Measurements from ENCODE around the gene MYCN. TPM values are rescaled to one million over a fixed set of nuclear protein-coding genes. Genes with fewer than 3 reads are reported as not detected.

Gene MYCN
- polyA plus RNA-seq, 1 of the 3 experiments (the other 2 are of a cell fraction) = 0.03 TPM

DNA sequence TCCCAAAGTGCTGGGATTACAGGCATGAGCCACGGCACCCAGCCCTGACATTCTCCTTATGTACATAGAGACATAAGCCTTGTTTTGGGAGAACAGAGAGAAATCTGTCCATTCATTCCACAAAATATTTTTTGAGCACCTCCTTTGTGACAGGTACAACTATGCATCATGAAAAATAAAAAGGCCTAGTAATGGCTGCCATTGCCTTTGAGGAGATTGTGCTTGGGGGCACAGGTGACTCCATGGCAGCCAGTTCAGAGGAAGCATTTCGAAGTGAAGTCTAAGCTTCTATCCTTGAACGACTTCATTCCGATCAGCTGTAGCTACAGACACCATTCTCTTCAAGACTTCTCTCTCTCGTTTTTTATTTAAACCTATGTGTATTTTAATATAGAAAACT lies 10.5 kb upstream of the MYCN start:
- Histone ChIP-seq H3K9ac (no peak overlapping the region), H3K4me3 (ENCODE audit: low read depth in 2 of 2, low read length in 1 of 2) (no peak overlapping the region), H4K20me1 (ENCODE audit: insufficient read depth) (no peaks in the 10 kb centered on the region), H3K79me2 (ENCODE audit: insufficient read depth) (no peaks in the 10 kb centered on the region), H3F3A (replicated peaks; ENCODE audit: insufficient read depth) (no peaks in the 10 kb centered on the region), H3K9me3 (0 out of 2 replicates have a peak, but pooled peaks cover 4% of the 10 kb centered on the region), H3K27ac (ENCODE audit: low read depth in 2 of 2, low read length in 1 of 2) (no peak overlapping the region), H3K4me2 (no peak overlapping the region), H3K4me1 (ENCODE audit: control insufficient read depth in 1 of 2, insufficient read depth in 2 of 2, low read depth in 1 of 2, low read length in 1 of 2) (no peaks in the 10 kb centered on the region; a peak in 1 of 4 replicates), H3K27me3 (ENCODE audit: insufficient read depth) (no peaks in the 10 kb centered on the region), H2AFZ (ENCODE audit: low read depth) (no peak overlapping the region), H3K36me3 (replicated peaks in 1 of 2; ENCODE audit: control insufficient read depth in 1 of 2, insufficient read depth in 2 of 2, low read length in 1 of 2) (no peaks in the 10 kb centered on the region), H3K9me2 (no peaks in the 10 kb centered on the region)
- 40% methylated on average over 5 of the region's 5 CpGs for WGBS (ENCODE audit: low lambda C conversion rate)
- TF ChIP-seq FOXM1 (IDR thresholded peaks at IDR 0.05; ENCODE audit: low read depth) = no peak
- no peak for TF ChIP-seq EP300 (IDR thresholded peaks at IDR 0.05; ENCODE audit: borderline replicate concordance in 1 of 2, low read depth in 1 of 2, low read length in 1 of 2)
- no peak for TF ChIP-seq MXI1 (IDR thresholded peaks at IDR 0.05; ENCODE audit: low read depth, low read length)
- TF ChIP-seq, protein P1, sequence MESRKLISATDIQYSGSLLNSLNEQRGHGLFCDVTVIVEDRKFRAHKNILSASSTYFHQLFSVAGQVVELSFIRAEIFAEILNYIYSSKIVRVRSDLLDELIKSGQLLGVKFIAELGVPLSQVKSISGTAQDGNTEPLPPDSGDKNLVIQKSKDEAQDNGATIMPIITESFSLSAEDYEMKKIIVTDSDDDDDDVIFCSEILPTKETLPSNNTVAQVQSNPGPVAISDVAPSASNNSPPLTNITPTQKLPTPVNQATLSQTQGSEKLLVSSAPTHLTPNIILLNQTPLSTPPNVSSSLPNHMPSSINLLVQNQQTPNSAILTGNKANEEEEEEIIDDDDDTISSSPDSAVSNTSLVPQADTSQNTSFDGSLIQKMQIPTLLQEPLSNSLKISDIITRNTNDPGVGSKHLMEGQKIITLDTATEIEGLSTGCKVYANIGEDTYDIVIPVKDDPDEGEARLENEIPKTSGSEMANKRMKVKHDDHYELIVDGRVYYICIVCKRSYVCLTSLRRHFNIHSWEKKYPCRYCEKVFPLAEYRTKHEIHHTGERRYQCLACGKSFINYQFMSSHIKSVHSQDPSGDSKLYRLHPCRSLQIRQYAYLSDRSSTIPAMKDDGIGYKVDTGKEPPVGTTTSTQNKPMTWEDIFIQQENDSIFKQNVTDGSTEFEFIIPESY (IDR thresholded peaks at IDR 0.05; ENCODE audit: borderline replicate concordance, low read depth) = no peak
- no peak for TF ChIP-seq MEF2A (IDR thresholded peaks at IDR 0.05; ENCODE audit: borderline replicate concordance, low read depth)
- TF ChIP-seq, protein P2, sequence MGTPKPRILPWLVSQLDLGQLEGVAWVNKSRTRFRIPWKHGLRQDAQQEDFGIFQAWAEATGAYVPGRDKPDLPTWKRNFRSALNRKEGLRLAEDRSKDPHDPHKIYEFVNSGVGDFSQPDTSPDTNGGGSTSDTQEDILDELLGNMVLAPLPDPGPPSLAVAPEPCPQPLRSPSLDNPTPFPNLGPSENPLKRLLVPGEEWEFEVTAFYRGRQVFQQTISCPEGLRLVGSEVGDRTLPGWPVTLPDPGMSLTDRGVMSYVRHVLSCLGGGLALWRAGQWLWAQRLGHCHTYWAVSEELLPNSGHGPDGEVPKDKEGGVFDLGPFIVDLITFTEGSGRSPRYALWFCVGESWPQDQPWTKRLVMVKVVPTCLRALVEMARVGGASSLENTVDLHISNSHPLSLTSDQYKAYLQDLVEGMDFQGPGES (IDR thresholded peaks at IDR 0.05; ENCODE audit: low read depth, low read length) = no peak
- TF ChIP-seq, protein P3, sequence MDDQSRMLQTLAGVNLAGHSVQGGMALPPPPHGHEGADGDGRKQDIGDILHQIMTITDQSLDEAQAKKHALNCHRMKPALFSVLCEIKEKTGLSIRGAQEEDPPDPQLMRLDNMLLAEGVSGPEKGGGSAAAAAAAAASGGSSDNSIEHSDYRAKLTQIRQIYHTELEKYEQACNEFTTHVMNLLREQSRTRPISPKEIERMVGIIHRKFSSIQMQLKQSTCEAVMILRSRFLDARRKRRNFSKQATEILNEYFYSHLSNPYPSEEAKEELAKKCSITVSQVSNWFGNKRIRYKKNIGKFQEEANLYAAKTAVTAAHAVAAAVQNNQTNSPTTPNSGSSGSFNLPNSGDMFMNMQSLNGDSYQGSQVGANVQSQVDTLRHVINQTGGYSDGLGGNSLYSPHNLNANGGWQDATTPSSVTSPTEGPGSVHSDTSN (IDR thresholded peaks at IDR 0.05) = no peak
- TF ChIP-seq SIN3A (IDR thresholded peaks at IDR 0.05; ENCODE audit: borderline replicate concordance, low read depth, low read length) = no peak
- TF ChIP-seq POLR2AphosphoS5 (IDR thresholded peaks at IDR 0.05; ENCODE audit: low read depth, low read length) = no peak
- TF ChIP-seq TAF1 (IDR thresholded peaks at IDR 0.05; ENCODE audit: borderline replicate concordance, low read depth, low read length) = no peak
- no peak for TF ChIP-seq GABPA (IDR thresholded peaks at IDR 0.05; ENCODE audit: low read depth)
- TF ChIP-seq FOXJ3 (CRISPR knock-in tag; IDR thresholded peaks at IDR 0.05) = no peak
- TF ChIP-seq, protein P4, sequence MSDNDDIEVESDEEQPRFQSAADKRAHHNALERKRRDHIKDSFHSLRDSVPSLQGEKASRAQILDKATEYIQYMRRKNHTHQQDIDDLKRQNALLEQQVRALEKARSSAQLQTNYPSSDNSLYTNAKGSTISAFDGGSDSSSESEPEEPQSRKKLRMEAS (IDR thresholded peaks at IDR 0.05; ENCODE audit: low read depth) = no peak
- TF ChIP-seq RCOR1 (IDR thresholded peaks at IDR 0.05; ENCODE audit: low read length) = no peak
- TF ChIP-seq TCF12 (IDR thresholded peaks at IDR 0.05) = no peak
- TF ChIP-seq, protein P5, sequence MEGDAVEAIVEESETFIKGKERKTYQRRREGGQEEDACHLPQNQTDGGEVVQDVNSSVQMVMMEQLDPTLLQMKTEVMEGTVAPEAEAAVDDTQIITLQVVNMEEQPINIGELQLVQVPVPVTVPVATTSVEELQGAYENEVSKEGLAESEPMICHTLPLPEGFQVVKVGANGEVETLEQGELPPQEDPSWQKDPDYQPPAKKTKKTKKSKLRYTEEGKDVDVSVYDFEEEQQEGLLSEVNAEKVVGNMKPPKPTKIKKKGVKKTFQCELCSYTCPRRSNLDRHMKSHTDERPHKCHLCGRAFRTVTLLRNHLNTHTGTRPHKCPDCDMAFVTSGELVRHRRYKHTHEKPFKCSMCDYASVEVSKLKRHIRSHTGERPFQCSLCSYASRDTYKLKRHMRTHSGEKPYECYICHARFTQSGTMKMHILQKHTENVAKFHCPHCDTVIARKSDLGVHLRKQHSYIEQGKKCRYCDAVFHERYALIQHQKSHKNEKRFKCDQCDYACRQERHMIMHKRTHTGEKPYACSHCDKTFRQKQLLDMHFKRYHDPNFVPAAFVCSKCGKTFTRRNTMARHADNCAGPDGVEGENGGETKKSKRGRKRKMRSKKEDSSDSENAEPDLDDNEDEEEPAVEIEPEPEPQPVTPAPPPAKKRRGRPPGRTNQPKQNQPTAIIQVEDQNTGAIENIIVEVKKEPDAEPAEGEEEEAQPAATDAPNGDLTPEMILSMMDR (IDR thresholded peaks at IDR 0.05) = no peak
- no peak for TF ChIP-seq RFX5 (IDR thresholded peaks at IDR 0.05; ENCODE audit: low read length)
- no peak for TF ChIP-seq GATA2 (CRISPR knock-in tag; IDR thresholded peaks at IDR 0.05)
- TF ChIP-seq, protein P6, sequence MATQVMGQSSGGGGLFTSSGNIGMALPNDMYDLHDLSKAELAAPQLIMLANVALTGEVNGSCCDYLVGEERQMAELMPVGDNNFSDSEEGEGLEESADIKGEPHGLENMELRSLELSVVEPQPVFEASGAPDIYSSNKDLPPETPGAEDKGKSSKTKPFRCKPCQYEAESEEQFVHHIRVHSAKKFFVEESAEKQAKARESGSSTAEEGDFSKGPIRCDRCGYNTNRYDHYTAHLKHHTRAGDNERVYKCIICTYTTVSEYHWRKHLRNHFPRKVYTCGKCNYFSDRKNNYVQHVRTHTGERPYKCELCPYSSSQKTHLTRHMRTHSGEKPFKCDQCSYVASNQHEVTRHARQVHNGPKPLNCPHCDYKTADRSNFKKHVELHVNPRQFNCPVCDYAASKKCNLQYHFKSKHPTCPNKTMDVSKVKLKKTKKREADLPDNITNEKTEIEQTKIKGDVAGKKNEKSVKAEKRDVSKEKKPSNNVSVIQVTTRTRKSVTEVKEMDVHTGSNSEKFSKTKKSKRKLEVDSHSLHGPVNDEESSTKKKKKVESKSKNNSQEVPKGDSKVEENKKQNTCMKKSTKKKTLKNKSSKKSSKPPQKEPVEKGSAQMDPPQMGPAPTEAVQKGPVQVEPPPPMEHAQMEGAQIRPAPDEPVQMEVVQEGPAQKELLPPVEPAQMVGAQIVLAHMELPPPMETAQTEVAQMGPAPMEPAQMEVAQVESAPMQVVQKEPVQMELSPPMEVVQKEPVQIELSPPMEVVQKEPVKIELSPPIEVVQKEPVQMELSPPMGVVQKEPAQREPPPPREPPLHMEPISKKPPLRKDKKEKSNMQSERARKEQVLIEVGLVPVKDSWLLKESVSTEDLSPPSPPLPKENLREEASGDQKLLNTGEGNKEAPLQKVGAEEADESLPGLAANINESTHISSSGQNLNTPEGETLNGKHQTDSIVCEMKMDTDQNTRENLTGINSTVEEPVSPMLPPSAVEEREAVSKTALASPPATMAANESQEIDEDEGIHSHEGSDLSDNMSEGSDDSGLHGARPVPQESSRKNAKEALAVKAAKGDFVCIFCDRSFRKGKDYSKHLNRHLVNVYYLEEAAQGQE (IDR thresholded peaks at IDR 0.05; ENCODE audit: low read depth, low read length) = no peak
- TF ChIP-seq, protein P7, sequence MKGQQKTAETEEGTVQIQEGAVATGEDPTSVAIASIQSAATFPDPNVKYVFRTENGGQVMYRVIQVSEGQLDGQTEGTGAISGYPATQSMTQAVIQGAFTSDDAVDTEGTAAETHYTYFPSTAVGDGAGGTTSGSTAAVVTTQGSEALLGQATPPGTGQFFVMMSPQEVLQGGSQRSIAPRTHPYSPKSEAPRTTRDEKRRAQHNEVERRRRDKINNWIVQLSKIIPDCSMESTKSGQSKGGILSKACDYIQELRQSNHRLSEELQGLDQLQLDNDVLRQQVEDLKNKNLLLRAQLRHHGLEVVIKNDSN (IDR thresholded peaks at IDR 0.05; ENCODE audit: borderline replicate concordance, low read depth) = no peak
- ChIA-PET POLR2A (interaction anchor here (0.7 kb wide), 1 partner anchor 392 kb away, joined by 4 read pairs; no protein-coding TSS in a partner anchor), CTCF (interaction anchor here (1.8 to 5.7 kb wide), 3 partner anchors 11 to 679 kb away, joined by 5 to 42 read pairs (median 8); partner anchors contain the start of gene MYCN)
- no peak for DNase-seq
